HG02840 (cell line): ENCODE measurements around the gene EPHA4.

Experiments
- ATAC-seq: cut with Tn5 transposase; IDR thresholded peaks from one replicate; pipeline ENCODE4 v1.9.1; 2021; ENCODE audit warnings: mild to moderate bottlenecking, moderate library complexity, moderate number of reproducible peaks; ENCODE audit not compliant: unreplicated experiment, low FRiP score

EPHA4 gene

DNA sequence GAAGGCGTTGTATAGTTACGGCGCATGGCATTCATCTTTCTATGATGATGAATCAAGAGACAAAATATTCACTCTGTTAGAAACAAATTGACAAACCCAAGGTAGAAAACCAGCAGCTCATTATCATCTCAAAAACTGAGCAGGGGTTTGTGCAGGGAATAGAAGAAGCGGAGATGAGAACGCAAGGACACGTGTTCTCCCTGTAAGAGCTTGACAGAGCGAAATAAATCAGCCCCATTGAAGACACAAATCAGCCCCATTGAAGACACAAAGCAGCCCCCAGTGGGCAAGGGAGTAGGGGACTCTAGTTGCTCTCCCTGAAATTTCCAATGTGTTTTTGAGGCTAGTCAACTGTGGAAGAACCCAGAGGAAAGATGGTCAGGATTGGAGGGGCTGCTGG lies 199.2 kb downstream of the EPHA4 start:
- no peak for ATAC-seq

DNA sequence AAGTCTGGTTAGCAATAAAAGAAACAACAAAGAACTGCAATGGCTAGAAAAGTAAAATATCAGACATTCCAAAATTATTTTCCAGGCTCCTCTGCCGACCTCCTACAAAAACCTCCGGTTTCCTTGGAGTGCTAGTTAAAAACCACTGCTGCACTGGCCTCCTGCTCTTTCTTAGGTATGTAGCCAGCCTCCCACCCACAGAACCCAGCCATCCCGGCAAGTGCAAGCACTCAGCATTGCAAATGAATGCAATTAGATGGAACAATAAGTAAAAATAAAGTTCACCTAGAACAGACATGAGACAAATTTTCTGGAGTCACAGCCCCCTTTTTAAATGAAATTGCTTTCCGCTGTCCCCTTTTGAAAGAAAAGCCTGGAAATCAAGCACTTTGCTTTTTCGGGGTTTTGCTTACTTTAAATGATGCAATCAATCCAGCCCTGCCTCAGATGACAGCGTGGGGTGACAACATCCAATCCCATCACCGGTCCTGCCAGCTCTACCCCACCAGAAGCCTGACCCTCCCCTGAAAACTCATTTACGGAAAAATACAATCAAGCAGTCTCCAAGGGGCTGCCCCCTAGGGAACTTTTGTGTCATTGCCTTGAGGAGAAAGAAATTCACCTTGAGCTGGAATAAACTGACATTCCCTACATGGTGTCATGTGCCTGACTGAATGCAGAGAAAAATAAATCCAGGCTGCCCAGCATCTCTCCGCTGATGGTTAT lies 199.8 kb downstream of the EPHA4 start:
- no peak for ATAC-seq

DNA sequence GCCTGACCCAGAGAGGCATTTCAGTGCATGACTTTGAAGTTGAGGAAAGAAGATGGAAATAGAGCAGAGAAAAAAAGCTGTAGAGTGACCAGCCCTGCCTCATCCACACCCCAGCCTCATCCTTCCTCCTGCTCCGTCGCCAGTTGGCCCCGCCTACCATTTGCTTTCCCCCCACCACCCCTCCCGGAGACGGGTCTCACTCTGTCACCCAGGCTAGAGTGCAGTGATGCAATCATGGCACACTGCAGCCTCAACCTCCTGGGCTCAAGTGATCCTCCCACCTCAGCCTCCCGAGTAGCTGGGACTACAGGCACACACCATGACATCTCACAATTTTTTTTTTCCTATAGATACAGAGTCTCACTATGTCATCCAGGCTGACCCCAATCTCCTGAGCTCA lies 200.8 kb downstream of the EPHA4 start:
- ATAC-seq: no peak

DNA sequence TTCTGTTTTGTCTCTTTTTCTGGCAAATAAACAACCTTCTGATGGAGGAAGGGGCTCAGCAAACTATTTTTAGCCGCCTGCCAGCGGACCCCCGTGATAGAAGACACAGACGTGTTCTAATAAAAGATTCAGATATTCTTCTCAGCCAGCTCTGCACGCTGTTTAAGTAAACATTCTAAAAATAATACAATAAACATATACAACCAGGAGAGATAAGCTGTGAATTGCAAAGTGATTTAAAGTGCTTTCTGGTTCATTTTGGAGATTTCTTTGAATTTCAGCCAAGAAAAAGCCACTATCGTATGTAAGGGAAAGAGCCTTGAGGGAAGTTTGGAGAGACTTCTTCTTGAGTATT lies 201.3 kb downstream of the EPHA4 start:
- no peak for ATAC-seq

DNA sequence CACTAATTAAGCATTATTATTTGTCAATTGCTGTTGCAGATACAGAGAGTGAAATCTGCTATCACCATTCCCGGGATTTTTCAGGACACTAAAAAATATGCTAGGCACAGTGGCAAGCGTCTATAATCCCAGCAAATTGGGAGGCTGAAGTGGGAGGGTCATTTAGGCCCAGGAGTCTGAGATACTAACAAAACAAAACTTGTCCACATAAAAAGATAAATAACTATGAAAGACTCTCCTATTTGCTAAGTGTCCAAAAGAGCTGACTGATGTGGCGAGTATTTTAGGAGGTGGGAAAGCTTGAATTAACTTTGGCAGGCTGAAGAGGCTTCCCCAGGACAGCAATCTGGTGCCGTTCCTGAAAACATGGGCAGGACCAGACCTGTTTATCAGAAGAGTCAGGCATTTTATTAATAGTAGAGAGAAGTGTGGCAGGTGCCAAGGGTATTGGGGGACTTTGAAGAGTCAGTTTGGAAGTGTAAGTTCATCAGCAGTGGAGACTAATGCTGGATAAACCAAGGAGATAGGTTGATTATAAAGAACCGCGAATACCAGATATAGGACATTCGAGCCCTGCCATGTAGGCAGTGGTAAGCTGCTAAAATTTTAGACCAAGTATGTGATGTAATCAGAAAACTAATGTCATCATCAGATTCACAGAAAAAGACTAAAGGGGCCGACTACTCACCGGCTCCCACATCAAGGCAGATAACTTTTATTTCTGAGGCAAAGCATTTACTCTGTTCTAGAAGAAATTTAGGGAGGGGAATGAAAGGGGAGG lies 201.8 kb downstream of the EPHA4 start:
- no peak for ATAC-seq
